ENCODE data around the gene LRRC17.
"Not testable (repeated sequence)": the region's sequence is repeated elsewhere in the genome, so short reads cannot be mapped to it uniquely, and the experiment has no call there.

The LRRC17 gene

GRCh38 chr7:102942181-102942866, 29.5 kb downstream of the LRRC17 start:
- no peak for DNase-seq (ENCODE audit: low read depth, low spot score)

GRCh38 chr7:102942868-102943267, 30.1 kb downstream of the LRRC17 start:
- DNase-seq (ENCODE audit: low read depth, low spot score): no peak

- DNase-seq (ENCODE audit: low read depth, low spot score): no peak
These were observed 30.8 kb downstream of the LRRC17 start for GRCh38 chr7:102943423-102944169.

GRCh38 chr7:102944241-102944640, 31.4 kb downstream of the LRRC17 start:
- DNase-seq (ENCODE audit: low read depth, low spot score): no peak

GRCh38 chr7:102951839-102952238, 39.0 kb downstream of the LRRC17 start:
- no peak for DNase-seq (ENCODE audit: low read depth, low spot score)

- no peak for DNase-seq (ENCODE audit: low read depth, low spot score)
These were observed 40.6 kb downstream of the LRRC17 start for GRCh38 chr7:102953406-102953805.

GRCh38 chr7:102954359-102954758, 41.6 kb downstream of the LRRC17 start:
- DNase-seq (ENCODE audit: low read depth, low spot score): not testable (repeated sequence)

- DNase-seq (ENCODE audit: low read depth, low spot score): not testable (repeated sequence)
These were observed 45.2 kb downstream of the LRRC17 start for GRCh38 chr7:102958004-102958403.

GRCh38 chr7:102961993-102962392, 49.2 kb downstream of the LRRC17 start:
- DNase-seq (ENCODE audit: low read depth, low spot score): not testable (repeated sequence)

- no peak for DNase-seq (ENCODE audit: low read depth, low spot score)
These were observed 53.7 kb downstream of the LRRC17 start for GRCh38 chr7:102966465-102966864.

GRCh38 chr7:102967798-102968197, 55.0 kb downstream of the LRRC17 start:
- no peak for DNase-seq (ENCODE audit: low read depth, low spot score)

- DNase-seq (ENCODE audit: low read depth, low spot score): no peak
These were observed 60.4 kb downstream of the LRRC17 start for GRCh38 chr7:102973096-102973802.

GRCh38 chr7:102974366-102975236, 61.8 kb downstream of the LRRC17 start:
- no peak for DNase-seq (ENCODE audit: low read depth, low spot score)

GRCh38 chr7:102975854-102976253, 63.1 kb downstream of the LRRC17 start:
- no peak for DNase-seq (ENCODE audit: low read depth, low spot score)

GRCh38 chr7:102976493-102976892, 63.7 kb downstream of the LRRC17 start:
- no peak for DNase-seq (ENCODE audit: low read depth, low spot score)

GRCh38 chr7:102977586-102977985, 64.8 kb downstream of the LRRC17 start:
- not testable (repeated sequence) for DNase-seq (ENCODE audit: low read depth, low spot score)

GRCh38 chr7:102978284-102978683, 65.5 kb downstream of the LRRC17 start:
- no peak for DNase-seq (ENCODE audit: low read depth, low spot score)

GRCh38 chr7:102979670-102980069, 66.9 kb downstream of the LRRC17 start:
- DNase-seq (ENCODE audit: low read depth, low spot score): no peak

GRCh38 chr7:102981451-102981850, 68.7 kb downstream of the LRRC17 start:
- DNase-seq (ENCODE audit: low read depth, low spot score): no peak

- no peak for DNase-seq (ENCODE audit: low read depth, low spot score)
These were observed 69.4 kb downstream of the LRRC17 start for GRCh38 chr7:102982235-102982634.

- no peak for DNase-seq (ENCODE audit: low read depth, low spot score)
These were observed 70.8 kb downstream of the LRRC17 start for GRCh38 chr7:102983602-102984001.
